HL-60/S4 (cell line): ENCODE measurements around the gene FUZ.
"Not testable (repeated sequence)": the region's sequence is repeated elsewhere in the genome, so short reads cannot be mapped to it uniquely, and the experiment has no call there.

Experiments used
- in situ Hi-C: fragments of 300-500 bp; cut with MboI; formaldehyde crosslinking; loops from 2 replicates; pipeline ENCODE4 v1.14.3; 2022; ENCODE audit warnings: low sequenced_read_pairs

FUZ gene

GRCh38 chr19:49833599-49833998 is 20.5 kb upstream of the FUZ start:
- in situ Hi-C loops = no loop called here

DNA sequence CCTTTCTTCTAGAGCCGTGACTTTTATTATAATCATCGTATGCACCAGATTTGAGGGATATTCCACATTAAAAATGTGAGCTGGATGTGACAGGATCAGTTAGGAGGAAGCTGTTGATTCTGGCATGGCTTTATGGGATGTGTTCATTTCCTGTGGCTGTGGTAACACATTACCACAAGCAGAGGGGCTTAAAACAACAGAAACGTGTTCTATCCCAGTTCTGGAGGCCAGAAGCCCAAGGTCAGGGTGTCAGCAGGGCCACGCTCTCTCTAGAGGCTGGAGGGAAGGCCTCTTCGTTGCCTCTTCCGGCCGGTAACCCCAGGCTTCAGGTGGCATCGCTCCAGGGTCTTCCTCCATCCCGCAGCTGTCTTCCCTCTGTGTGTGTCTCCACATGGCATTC is 19.5 kb upstream of the FUZ start:
- in situ Hi-C loops = no loop called here

DNA sequence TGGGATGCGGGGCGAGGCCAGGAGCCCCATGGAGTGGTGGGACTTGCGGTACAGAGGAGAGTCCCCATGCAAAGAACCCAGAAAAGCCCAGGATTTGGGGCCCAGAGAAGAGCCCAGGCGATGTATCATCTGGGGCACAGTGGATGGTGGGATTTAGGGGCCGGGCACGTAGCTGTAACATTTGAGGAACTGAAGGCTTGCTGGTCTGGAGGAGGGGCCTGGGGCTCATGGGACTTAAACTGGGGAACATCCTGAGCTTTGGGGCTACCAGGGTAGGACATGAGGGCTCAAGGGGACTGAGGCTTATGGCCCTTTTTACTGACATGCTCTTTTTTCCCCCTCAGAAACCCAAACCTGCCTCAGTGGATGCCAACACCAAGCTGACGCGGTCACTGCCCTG is 18.5 kb upstream of the FUZ start:
- in situ Hi-C loops = no loop called here

DNA sequence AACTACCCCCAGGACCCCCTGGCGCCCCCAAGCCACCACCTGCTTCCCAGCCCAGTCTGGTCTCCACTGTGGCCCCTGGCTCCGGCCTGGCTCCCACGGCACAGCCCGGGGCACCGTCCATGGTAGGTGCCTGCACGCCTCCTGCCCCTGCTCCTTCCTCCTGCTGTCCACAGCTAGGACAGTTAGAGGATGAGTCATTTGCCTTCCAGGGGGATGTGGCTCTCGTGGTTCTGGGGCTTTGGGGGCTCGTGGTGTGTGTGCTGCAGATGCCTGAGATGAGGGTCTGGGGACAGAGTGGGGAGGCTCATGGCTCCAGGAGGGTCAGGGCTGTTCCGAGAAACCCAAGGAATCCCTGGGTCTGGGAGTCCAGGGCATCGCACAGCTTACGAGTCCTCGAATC is 17.7 kb upstream of the FUZ start:
- in situ Hi-C loops = no loop called here

GRCh38 chr19:49829721-49830120 is 16.6 kb upstream of the FUZ start:
- in situ Hi-C loops = no loop called here

DNA sequence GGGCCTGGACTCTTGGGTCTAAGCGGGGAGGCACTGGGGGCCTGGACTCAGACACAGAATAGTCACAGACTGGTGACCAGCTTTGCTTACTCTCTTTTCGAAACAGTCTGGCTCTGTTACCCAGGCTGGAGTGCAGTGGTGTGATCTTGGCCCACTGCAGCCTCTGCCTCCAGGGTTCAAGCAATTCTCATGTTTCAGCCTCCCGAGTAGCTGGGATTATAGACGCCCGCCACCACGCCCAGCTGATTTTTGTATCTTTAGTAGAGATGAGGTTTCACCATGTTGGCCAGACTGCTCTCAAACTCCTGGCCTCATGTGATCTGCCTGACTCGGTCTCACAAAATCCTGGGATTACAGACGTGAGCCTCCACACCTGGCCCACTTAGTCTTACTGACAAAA is 16.1 kb upstream of the FUZ start:
- in situ Hi-C loops = no loop called here

DNA sequence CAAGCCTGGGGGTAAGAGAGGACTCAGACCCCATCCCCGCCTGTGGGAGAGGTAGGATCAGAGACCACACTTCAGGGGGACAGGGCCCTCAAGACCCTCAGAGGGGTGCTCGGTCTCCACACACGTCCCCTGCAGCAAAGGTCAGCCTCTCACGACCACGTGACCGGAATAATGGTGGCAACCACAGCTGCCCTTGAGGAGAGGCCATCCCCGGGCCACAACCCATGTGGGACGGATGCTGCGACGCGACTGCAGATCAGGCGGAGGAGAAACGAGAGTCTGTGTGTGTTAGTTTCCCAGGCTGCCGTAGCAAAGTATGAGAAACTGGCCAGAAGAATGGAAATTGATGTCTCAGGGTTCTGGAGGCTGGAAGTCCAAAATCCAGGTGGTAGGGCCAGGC is 13.9 kb upstream of the FUZ start:
- in situ Hi-C loops = no loop called here

DNA sequence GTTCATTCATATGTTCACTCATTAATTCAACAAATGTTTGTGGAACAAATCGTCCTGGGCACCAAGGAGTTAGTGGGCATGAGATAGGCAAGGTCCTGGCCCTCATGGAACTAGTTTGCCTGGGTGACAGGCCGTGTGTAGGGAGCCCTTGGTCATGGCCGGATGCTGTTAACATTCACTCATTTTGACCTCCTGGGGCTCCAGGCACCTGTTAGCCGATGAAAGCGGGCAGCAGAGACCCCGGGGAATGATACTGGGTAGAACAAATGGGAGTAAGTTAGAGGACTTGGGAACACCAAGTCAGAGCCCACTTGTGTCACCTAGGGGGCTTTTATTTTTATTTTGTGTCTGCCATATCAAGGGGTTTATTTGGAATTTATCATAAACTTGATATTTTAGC is 11.6 kb upstream of the FUZ start:
- in situ Hi-C loops = no loop called here

GRCh38 chr19:49823472-49823871 is 10.4 kb upstream of the FUZ start:
- in situ Hi-C loops = no loop called here

DNA sequence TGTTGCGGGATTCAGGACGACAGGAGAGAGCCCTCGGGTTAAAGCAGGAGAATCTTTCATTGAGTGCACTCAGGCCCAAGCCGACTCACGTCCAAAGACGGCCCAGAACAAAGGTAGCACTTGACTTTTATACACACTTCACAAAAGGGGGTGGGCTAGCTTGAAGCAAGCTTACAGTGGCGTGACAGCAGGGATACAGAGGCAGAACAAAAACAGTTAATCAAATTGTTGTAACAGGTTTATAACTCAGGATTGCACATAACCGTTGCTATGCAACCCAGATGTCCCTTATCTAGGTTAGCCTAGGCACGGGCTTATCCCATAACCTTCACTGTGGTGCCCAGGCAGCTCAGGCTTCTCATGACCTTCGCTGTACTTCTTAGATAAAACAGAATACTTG is 7.0 kb upstream of the FUZ start:
- in situ Hi-C loops = no loop called here

- in situ Hi-C loops = not testable (repeated sequence)
These were observed 6.5 kb upstream of the FUZ start for GRCh38 chr19:49819452-49820115.

DNA sequence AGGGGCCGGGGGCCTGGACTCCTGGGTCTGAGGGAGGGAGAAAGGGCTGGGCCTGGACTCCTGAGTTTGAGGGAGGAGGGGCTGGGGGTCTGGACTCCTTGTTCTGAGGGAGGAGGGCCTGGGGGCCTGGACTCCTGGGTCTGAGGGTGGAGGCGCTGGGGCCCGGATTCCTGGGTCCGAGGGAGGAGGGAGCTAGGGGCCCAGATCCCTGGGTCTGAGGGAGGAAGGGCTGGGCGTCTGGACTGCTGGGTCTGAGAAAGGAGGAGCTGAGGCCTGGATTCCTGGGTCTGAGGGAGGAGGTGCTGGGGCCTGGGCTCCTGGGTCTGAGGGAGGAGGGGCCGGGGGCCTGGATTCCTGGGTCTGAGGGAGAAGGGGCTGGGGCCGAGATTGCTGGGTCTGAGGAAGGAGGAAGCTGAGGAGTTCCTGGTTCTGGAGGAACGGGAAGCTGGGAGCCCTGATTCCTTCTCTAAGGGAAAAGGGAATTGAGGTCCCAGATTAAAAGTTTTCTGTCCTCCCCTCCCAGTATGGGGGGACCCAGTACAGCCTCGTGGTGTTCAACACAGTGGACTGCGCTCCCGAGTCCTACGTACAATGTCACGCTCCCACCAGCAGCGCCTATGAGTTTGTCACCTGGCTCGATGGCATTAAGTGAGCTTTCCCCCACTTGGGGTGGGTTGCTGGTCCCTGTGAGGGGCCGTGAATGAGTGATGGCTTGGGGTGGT is 5.7 kb upstream of the FUZ start:
- in situ Hi-C loops = no loop called here

DNA sequence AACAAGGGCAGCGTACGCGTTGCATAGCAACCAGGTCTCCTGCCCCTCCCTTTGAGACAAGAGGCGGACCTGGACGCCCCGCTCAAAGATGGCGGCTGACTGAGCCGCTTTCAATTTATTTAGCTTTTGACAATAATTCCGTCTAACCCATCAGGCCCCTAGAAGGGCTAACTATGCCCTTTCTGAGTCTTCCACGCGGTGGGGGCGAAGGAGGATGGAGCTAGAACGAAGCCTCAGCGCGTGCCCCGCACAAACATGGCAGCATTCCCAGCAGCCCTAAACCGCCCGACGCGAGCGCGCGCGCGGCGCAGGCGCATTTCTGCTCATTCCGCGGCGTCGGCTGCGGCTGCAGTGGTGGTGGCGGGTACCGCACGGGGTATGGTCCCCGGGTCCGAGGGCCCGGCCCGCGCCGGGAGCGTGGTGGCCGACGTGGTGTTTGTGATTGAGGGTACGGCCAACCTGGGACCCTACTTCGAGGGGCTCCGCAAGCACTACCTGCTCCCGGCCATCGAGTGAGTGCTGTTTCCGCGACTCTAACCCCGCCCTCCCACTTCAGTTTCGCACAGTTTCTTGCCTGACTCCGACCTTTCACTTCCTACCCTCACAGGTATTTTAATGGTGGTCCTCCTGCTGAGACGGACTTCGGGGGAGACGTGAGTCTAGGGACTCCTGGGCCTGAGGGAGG is 5.0 kb upstream of the FUZ start, which contains the start of gene MED25:
TSS of gene MED25 (plus strand) at position 326 of the 685 bp plus-strand sequence. CDS start at position 379, 53 bp downstream.
- in situ Hi-C loops = no loop called here

DNA sequence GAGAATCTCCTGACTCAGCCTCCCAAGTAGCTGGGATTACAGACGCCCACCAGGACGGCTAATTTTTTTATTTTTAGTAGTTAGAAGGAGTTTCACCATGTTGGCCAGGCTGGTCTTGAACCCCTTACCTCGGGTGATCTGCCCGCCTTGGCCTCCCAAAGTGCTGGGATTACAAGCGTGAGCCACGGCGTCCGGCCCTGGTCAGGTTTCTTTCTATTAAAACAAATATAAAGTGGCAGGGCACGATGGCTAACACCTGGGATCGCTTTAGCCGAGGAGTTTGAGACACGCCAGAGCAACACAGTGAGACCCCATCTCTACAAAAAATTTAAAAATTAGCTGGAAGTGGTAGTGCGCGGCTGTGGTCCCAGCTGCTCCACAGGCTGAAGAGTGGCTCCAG is 3.5 kb upstream of the FUZ start:
- in situ Hi-C loops = no loop called here

DNA sequence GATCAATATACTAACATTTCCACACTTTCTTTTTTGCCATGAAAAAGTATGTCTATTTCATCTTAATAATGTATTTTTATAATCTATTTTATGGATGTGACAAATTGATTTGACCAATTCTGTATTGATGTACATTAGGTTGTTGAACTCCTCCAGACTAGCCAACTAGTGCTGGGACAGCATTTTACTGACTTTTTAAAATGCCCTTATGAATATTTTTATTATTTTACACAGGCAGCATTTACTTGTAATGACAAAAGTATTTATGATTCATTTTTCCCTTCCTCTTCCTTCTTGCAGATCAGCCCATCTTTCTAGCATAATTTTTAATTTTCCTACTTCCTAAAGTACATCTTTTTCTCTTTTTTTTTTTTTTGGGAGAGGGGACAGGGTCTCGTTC is 918 bp upstream of the FUZ start:
- in situ Hi-C loops = no loop called here

- in situ Hi-C loops = no loop called here
These were observed 568 bp downstream of the FUZ start for GRCh38 chr19:49812452-49812996.

DNA sequence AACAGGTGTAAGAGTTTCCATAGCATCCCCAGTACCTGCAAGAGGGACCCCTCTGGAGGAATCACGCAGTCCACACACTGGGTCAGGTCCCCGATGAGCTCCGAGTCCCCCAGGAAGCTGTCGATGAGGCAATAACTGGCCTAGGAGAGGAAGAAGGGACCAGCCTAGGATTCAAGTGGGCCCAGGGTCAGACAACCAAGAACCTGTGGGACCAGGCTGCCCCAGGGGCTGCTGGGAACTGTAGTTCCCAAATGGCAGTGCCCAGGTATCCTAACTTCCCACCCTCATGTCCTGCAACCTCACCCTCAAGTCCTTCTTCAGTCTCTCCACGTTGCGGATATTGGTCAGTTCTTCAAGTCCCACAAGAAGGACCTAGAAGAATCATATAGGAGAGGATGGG is 1.8 kb downstream of the FUZ start:
- in situ Hi-C loops = no loop called here

GRCh38 chr19:49809941-49810389 is 3.1 kb downstream of the FUZ start:
- in situ Hi-C loops = no loop called here

- in situ Hi-C loops = no loop called here
These were observed 3.7 kb downstream of the FUZ start for GRCh38 chr19:49809160-49809940.

GRCh38 chr19:49808711-49809159 is 4.4 kb downstream of the FUZ start:
- in situ Hi-C loops = no loop called here
